HG03064 (cell line): ENCODE results near the gene IKZF1.

ENCODE experiments used
- ATAC-seq: cut with Tn5 transposase; IDR thresholded peaks from one replicate; pipeline ENCODE4 v1.9.1; 2021; ENCODE audit warnings: low read depth; ENCODE audit not compliant: unreplicated experiment

The IKZF1 gene

DNA sequence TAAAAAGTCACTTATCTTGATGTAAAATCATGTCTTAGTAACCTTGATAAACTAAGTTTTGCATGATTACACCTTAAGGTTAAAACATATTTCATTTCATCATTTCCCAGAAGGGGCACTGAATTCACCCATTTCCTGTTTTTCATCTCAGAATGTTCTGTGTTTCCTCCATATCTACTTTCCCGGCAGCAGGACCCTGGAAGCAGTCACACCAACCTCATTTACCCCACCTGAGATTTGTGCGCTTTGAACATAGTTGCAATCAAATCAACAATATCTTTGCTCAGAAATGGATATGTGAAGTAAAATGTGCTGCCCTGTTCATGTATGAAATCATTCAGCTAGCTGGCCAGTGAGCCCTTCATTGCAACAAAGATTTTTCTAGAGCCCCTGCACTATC is 46.8 kb downstream of the IKZF1 start:
- ATAC-seq: no peak

DNA sequence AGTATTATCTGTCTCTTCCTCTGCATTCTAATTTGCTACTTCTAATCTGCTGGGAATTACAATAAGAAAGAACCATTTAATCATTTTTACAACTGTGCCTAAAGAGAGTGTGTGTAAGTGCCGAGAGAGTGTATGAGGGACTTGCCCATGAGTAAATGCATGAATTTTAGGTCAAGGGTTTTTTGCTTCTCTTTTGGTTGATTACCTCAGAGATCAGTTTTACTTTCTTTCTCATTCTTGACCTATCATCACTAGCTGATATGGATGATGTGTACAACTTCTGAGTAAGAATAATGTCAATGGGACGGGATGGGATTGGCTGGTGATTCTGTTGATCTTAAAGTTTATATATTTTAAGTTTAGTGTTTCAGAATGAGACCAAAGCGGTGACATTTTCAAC is 47.8 kb downstream of the IKZF1 start:
- peak; percentile 79 for ATAC-seq

DNA sequence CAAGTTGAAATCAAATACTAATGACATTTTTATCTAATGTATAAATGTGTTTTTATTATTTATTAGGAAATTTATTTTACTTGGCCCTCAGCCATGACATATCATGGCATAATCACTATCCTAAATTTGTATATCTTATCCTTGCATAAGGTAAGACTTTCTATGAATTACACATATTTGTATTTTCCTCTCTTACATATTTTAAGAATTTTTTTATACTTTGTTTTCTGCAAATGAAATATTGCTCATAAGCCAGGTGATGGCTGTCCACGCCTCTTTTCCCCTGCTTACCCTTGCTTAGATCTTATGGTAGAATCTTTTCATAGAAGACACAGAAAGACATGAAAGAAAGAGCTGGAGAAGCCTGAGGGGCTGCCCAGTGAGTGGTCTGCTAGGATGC is 48.2 kb downstream of the IKZF1 start:
- ATAC-seq: no peak

DNA sequence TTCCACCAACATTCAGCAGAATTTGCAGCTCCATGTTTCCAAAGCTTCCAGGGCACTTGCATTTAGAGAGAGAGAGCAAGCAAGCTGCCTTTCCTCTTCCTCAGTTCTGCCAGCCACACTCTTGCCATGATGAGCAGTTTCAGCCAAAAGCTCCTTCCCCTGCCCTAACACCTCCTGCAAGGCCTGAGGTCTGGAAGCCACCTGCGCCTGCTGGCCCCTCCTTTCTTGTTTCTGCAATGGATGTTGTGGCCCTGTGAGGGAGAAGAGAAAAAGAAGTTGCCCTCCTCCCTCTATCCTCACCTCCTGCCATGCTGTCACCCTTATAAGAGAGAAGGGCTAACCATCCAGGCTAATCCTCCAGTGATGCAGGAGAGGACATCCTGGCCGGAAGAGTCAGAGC is 48.7 kb downstream of the IKZF1 start:
- ATAC-seq: no peak

DNA sequence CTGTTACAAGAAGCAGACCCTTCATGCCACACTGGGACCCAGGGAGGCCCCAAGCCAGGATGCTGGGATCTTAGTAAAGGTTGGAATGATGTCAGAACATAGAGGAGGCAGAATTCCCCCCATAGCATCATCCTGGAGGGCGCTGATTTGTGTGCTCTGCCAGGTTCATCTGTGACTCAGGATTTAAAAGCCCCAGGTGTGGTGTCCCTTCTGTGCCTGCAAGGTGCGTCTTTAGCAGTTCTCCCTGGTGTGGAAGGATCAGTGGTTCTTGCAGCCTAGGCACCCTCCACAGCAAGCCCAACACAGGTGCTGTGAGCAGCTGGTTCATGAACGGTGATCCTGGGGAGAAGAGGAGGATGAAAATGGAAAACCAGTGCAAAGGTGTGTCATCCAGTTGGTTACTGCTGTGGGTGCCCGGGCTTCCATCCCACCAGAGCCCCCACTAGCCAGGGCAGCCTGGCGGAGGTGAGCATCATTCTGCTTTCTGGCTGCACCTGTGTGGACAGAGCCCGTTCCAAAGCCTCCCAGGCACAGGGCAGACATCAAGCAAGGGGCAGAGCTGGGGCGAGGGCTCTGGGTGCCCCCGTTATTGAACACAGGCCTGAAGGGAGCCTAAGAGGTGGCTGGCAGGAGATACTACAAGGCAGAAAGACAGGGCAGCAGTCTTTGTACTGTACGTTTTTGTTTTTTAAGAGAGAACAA is 49.5 kb downstream of the IKZF1 start:
- no peak for ATAC-seq

DNA sequence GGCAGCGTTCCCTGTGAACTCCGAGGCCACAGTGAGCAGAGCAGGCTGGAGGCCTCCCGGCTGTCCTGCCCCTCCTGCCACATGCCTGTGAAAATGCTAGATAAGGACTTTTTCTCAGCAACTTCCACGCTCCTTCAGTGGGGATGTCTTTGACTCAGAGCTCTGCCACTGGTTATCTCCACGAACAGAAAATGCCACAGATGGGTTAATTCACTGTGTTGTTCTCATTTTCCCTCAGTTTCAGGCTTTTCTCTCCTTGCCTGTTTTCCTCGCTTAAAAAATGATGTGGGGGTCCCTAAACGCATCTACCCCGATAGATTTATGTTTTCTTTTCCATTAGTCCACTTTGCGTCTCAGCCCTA is 51.3 kb downstream of the IKZF1 start:
- ATAC-seq: no peak

DNA sequence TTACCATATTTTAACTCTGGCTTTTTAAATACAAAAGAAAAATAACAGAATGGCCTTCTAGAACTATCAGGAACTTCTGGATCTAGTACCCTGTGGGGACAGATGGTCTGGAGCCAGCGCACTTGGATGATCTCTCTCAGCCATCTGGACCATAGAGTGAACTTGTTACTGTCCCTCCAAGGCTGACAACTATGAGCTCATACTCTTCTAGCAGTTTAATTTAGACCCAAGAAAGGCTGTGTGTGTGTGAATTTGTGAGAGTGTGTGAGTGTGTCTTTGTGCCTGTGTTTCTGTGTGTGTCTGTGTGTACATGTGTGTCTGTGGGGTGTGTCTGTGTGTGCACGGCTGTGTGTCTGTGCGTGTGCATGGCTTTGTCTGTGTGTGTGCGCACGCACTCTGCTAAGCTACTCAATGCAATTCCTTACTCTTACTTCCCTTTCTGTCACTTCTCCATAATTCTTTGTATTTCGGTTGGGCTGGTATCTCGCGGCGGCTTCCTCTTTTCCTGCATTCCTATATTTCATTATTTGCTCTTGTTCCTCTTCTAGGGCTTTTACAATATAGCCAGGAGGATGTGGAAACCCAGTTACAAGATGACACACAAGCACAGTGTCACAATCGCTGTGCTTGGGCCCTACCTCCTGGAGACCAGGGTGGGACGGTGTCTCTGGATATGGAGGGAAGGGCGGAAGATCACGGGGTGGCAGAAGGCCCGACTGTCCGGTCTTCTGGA is 51.9 kb downstream of the IKZF1 start:
- ATAC-seq: no peak

DNA sequence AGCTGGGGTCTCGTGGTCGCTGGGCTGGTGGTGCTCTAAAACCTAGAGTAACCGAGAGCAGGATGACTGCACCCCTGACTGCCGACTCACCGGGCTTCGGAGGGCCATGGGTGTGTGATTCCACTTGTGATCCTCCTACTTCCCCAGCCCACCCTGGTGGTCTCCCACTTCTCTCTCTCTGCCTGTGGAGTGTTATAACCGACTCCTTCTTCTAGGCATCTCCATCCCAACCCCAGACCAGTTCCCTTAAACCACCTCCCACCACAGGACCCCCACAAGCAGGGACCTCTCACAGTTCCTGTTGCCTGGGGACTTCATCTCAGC is 52.4 kb downstream of the IKZF1 start:
- no peak for ATAC-seq

DNA sequence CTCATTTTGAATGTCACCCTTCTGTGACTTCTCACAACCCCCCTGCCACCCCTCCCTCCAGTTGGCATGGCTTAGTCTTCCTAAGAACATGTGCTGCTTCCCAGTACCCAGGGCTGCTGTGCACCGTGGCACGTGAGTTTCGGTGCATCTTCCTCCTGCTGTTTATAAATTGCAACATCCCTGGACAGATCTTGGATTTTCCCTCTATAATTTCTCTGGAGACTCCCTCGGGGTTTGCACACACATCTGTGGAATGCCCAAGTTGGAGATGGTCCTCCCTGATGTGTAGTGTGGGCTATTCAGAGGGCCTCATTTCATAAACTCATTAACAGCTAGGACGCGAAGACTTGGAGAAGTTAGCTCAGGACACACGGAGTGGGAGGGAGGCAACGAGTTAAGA is 52.9 kb downstream of the IKZF1 start:
- no peak for ATAC-seq

DNA sequence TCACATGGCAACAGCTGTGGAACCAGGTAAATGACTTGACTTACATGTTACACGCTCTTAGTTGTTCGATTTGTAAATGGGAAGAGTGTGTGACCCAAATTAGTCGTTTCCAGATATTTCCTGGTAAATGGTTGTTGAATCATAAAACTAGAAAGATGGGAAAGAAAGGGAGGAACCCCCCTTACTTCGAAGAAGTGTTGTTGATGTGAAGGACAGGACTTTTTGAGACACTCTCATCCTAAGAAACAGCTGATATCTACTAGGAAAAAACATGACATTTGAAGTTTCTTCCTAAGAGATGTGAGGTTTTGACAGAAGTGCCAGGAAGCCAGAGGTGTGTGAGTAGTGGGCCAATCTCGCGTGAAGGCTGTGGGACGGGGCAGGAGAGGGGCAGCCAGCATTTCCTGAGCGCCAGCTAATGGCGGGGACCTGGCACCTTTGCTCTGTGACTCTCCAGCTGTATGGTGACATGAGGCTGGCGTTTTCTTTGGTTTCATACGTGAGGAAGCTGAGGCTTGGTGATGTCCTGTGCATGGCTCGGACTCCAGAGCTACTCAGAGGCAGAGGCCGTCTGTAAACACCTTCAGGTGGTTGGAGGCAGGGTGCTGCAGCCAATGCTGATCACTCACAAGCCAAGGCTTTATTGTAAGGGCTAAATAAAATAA is 53.7 kb downstream of the IKZF1 start:
- no peak for ATAC-seq

DNA sequence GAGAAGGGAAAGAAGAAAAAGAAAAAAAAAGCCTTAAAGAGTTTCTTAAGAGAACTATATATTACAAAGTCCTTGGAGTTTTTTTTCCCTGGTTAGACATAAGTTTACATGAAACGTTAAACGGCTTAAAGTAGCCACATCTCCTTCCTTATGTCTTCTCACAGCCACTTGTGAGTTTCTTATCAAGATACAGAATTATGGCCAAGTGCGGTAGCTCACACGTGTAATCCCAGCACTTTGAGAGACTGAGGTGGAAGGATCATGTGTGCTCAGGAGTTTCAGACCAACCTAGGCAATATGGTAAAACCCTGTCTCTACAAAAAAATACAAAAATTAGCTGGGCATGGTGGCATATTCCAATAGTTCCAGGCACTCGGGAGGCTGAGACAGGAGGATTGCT is 54.3 kb downstream of the IKZF1 start:
- ATAC-seq: no peak

DNA sequence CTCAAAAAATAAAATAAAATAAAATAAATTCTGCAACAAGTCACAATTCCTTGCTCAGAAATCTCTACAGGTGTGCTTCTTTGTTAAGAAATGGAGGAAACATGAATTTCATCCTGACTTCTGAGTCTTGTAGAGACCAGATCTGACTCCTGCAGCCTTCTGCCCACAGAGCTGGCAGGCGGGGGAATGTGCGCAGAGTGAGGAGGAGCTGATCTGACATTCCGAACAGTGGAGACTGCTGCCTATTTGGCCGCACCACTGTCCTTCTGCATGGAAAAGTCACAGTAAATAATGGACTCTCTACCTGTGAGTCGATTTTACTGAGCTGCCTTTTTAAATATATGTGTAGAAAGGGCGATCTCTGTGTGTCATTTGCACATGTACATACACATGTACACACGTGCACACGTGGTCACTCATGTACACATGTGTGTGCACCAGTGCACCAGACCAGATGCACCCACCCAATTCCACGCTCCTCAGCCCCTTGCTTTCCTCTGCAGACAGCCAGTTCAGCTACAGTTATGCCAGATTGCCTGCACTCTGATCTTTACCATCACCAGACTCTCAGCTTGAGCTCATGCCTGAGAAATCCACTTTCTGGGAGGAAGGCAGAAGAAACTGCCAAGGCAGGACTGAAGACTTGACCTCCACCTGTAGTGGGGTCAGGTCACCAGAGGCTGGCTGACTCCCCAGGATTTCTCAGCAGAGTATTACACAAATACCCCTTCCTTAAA is 54.9 kb downstream of the IKZF1 start:
- ATAC-seq: no peak

DNA sequence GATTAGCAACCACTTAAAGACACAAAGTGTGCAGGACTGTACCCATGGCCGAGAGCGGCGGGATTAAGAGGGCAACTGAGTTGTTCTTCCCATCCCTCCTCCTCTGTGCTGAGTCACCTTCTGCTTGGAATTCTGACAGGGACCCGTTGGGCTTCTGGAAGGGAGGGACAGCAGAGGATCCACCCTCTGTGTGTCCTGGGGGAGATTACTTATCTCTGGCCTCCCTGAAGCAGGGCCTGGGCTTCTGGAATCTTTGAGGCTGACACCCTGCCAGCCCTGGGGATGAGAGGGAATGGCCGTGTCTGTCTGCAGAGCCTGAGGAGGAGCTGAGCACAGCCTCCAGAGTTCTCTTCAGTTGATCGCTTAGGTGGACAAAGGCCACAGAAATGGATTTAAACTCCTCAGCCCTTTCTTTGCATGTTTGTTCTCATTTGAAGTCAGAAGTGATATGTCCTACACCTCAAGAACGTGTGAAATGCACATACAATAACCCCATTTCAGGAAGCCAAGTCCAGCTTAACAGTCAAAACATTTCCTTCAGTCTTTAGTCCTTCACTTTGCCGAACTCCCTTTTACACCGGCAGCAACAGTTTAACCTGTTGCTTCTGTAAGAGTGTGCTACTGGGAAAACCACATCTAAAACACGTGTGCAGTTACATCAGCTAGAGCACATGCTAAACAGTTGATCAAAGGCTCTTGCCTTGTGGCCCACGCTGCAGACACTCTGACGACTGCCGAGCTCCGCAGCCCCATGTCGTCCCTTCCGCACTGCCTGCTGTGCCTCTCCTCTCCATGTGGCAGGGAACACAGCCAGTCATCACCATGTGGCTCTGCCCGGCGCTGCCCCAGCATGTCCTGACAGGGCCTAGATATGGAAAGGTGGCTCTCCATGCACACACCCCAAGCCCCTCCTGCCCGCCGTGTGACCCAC is 55.7 kb downstream of the IKZF1 start:
- ATAC-seq: no peak

DNA sequence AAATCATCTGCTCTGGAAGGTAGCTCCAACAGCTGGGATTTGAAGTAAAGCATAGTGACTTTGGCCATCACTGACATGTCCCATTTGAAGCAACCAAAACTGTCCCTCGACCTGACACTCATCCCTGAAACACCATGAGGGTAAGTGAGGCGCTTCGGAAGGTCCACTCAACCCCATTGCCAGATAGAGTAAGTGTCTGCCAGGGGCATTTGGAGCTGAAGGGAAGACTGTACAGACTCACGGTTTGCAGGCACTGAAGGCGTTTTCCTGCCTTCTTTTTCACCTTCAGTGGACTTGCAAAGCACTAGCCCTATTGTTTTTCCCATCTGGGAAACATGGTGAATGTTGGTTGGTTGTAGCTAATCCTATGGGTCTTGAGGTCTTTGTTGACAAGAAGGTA is 57.6 kb downstream of the IKZF1 start:
- ATAC-seq: no peak

DNA sequence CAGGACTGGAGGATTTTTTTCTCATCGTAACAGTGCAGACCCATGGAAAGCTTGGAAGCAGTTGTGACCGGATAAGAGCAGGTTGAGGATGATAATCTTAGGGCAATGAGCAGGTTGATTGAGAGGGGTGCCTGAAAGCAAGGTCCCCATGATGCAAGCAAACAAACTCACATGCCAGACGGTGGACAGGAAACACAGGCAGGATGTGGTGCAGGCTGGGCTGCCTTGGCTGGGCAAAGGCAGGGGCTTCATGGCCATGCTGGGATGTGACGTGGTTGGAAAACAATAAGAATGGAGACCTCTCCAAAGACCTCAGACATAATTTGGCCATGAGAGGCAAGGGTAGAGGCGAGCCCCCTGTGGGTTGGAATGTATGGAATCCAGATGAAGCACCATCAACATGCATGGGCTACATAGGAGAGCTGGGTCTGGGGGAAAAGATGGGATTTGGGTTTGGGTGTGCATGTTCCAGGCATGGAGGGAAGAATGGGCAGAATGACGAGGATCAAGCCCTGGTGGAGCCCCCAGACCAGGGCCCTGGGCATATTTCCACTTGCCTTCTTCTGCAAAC is 58.3 kb downstream of the IKZF1 start:
- no peak for ATAC-seq

DNA sequence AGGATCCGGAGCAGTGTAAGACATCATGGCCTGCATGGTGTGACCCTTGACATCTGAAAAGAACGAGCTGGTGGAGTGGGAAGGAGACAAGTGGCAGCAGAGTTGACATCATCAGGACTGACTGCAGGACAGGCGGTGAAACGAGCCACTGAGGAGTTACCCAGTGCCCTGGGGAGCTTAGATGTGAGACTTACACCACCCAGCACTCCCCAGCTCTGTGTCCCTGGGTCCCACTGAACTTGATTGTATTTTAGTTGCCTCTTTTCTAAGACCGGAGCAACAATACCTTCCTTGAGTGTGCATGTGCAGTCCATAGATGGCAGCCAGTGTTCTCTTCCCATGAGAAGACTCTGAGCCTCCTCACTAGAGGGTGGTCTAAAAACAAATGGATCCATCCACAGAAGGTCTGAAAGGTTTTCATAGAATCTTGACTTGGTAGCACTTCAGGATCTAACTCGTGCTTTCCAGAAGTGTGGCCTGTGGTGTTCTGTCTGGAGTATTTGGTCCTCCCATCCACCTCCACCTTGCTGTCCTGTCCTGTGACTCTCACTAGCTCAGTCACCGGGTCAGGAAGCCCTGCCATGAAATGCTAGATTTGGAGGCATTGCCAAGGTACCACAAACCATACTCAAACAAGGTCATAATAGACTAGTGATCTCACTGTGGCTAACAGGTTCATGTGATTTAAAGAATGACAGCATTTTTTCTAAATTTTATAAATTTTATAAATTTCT is 59.0 kb downstream of the IKZF1 start:
- no peak for ATAC-seq

DNA sequence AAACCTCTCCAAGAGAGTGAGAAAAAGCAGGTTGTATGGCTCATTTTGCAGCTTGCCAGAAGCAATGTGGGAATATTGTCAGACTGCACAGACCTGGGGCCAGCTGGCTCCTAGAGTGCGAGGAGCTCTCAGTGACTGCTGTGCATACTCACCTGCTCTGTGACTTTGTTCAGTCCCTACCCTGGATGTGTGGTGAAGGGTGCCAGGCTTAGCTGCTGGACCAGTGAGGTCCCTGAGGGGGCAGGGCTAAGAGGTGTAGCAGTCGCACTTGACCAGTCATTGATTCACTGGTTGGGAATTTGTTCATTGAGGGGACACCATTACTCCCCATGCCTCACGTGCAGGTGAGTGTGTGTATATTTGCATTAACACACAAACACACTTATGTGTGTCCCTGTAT is 60.1 kb downstream of the IKZF1 start:
- ATAC-seq: no peak

DNA sequence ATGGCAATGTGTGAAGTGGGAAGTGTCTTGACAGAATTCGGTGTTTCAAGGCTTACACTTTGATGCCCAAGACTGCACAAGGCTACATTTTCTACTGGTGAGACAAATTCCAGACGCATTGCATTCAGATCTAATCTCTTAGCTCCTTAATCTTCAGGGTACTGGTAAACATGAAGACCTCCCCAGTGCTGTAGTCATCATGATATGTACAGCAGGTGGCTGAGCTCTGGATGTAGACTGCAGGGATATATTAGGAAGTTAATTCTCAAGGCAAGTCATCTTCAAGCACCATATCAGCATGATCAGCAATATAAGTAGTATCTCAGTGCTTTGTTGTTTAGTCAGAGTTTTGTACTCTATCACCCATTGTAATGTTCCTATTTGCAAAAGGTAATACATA is 61.8 kb downstream of the IKZF1 start:
- no peak for ATAC-seq

DNA sequence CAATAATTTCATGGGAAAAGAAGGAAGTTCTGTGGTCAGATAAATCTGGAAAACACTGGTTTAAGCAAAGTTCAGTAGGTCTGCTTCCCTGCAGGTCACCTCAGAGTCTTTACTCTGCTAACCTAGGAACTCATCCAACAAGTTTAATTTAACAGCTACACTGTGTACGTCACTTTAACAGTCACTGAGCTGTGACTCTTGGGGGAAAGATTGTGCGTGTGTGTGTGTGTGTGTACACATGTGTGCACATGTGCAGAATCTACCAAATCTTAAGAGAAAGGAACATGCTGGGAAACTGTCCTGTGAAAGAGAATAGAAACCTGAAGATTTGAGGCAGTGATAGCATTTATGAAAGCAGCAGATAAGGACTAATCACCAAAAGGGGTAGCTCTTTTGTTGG is 62.6 kb downstream of the IKZF1 start:
- ATAC-seq: no peak
